GM18519 (cell line): Measurements from ENCODE around the gene SKIC8.

ENCODE experiments used
- ATAC-seq: cut with Tn5 transposase; IDR thresholded peaks from one replicate; pipeline ENCODE4 v1.9.1; 2021; ENCODE audit warnings: mild to moderate bottlenecking, moderate library complexity; ENCODE audit not compliant: unreplicated experiment, low FRiP score

Gene SKIC8

DNA sequence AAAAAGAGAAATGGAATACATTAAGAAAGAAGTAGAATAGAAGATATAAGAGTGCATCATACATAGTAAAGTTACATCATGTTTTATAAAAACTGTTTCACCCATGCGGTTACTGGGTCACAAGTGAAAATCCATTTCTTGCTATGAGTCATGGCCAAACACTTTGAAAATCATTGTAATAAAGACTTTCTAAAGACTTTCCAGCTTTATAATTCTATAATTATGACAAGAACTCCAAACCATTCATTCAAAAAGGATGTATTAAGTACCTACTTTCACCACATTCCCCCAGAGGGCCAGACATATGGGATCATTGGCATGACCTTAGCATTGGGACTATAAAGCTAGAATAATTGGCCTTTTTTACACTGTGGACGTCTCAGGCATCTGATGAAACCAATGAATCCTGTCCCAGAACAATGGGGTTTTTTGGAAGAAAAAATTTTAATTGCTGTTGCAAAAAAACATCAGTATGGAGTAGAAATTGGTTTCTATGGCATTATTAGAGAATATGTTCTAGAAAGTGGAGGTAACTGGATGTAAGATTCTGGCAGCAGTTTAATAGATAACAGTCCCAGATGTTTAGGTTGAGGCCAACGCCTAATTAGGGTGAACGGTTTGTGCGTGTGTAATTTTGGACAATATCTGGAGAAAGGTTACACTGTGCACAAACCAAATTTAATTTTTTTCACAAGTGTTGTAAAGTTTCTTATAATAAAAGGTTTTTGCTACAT is 3.3 kb upstream of the SKIC8 start:
- ATAC-seq: no peak

GRCh38 chr15:78301828-78302227 is 2.4 kb upstream of the SKIC8 start:
- ATAC-seq: no peak

GRCh38 chr15:78301326-78301725 is 1.9 kb upstream of the SKIC8 start:
- no peak for ATAC-seq

DNA sequence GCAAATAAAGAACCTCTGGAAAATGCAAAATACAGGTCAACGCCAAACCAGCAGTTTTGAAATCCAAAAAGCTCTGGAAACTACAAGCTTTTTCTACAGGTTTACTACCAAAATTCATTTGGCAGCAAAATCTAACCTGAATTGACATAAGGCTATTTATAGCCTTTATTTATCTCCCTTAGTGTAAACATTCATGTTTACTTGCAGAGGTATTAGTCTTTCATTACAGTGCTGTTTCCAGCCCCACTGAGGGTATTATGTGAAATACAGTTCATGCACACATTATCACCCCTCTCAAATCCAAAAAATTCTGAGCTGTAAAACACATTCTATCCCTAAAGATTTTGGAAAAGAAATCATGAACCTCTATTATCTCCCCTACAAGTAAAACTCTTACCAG is 7.2 kb downstream of the SKIC8 start:
- ATAC-seq: no peak

GRCh38 chr15:78291698-78292097 is 7.7 kb downstream of the SKIC8 start:
- ATAC-seq: no peak

DNA sequence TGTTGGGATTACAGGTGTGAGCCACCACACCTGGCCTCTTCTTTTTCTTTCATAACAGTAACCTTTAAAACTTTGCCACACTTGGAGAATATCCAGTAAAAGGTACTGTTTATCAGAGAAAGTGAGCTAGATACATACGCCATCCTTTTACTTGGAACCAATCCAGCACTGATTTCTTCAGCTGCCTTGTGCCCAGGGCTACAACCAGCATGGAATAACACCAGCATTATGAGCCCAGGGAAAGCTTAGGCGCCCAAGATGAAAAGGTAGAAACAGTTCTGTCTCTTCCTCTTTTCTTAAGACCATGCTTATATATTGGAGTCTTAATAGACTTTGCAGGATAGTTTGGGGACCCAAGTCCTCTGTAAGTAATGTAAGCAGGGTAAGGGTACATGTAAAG is 8.4 kb downstream of the SKIC8 start:
- ATAC-seq: no peak

- ATAC-seq: no peak
These were observed 9.2 kb downstream of the SKIC8 start for GRCh38 chr15:78290222-78290621.

- no peak for ATAC-seq
These were observed 14.7 kb downstream of the SKIC8 start for GRCh38 chr15:78284758-78285157.

GRCh38 chr15:78282324-78282723 is 17.1 kb downstream of the SKIC8 start:
- ATAC-seq: no peak

GRCh38 chr15:78280319-78281072 is 18.9 kb downstream of the SKIC8 start:
- no peak for ATAC-seq

- ATAC-seq: no peak
These were observed 23.1 kb downstream of the SKIC8 start for GRCh38 chr15:78276064-78276943.

DNA sequence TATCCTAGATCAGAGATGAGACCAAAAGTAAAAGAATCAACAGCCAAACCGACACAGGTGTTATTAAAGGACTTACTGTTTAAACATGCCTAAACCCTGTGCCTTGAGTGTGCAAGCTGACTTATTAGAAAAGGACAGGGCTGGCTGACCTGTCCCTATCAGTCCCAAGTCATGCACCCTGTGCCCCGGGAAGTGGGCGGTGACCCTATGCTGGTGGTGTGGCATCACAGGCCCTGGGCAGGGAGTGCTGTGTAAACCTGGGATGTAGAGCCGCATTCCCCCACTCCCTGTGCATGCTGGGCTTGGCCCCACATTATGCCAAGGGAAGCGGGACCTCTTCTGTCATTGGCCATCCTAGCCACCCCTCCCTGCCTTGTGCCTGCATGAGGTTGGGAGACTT is 24.4 kb downstream of the SKIC8 start:
- ATAC-seq: no peak

DNA sequence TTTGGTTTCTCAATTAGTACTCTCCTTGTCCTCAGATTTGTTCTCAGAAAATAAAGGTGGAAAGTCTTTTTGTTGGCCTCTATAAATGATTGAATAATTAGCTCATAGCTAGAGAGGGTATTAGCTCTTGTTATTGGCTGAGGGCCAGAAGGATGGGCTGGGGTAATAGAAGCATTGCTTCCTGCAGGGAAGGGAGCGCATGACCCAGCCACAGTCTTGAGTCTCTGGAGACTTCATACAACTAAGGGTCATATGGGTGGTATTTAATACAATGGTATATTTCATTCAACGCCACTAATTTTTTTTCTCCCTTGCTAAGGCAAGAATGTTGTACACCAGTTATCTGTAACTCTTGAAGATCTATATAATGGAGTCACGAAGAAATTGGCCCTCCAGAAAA is 26.6 kb downstream of the SKIC8 start:
- ATAC-seq: no peak

- no peak for ATAC-seq
These were observed 27.1 kb downstream of the SKIC8 start for GRCh38 chr15:78272316-78272715.

DNA sequence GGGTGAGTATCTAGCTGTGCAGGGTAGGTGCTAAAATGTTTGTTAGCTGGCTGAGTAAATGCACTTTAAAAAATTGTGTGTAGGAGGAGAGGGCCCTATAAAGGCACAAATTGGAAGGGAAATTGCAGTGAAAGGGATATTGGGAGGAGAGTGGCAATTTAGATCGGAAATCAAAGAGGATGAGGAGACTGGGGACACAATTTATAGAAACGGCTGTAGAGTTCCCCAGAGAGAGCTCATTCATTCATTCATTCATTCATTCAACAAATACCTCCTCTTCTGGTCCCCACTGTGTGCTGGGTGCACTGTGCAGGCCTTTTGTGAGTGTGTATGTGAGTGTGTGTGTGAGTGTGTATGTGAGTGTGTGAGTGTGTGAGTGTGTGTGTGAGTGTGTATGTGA is 32.6 kb downstream of the SKIC8 start:
- ATAC-seq: no peak

DNA sequence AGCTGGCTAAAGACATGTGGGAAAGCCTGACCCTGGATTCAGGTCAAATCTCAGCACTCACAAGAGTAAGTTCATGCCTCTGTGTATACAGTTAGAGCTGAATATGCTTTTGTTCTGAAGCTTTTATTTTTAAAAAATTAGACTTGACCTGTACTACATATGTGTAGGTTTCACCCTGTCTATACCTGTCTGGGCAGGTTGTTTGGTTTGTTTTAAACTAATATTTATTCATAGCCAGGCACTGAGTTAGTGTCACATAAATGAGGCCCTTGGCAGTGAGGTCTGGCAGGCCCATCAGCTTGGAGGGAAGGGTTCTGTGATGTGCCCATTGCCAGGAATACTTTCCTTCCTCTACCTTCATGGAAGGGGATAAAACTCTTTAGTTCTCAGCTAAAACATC is 33.2 kb downstream of the SKIC8 start:
- ATAC-seq: no peak

DNA sequence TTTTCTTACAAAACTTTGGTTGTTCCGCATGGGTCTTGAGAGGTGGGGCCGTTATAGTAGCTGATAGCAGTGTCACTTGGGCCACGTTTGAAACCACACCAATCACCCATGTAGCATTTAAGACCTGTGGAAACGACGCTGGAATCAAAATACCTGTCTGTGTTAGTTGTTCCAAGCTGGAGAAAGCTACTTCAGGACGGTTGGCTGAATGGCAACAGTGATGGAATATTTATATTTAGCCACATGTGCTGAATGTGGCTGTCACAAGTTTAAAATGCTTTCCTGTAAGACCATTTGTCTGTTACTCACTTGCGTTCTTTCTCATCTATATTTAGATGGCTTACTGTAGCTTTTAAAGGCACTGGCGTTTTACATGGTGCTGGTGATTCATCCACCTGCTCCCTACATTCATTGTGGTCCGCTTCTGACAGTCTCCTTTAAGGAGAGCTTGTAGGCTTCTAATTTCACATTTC is 33.6 kb downstream of the SKIC8 start:
- ATAC-seq: no peak

DNA sequence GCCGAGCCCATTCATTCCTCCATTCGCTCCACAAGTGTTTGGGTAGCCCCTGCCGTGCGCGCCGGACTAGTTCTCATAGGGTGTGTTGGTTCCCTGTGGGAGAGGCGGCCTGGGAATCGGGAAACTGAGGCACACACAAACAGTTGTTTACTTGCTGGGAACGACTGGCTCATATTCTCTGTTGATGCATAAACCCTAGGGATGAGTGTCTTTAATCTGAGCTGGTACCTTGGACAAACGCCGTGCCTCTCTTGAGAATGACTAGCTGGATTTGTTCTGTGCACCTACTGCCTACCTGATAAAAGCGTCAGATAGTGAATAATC is 34.3 kb downstream of the SKIC8 start:
- ATAC-seq: no peak

DNA sequence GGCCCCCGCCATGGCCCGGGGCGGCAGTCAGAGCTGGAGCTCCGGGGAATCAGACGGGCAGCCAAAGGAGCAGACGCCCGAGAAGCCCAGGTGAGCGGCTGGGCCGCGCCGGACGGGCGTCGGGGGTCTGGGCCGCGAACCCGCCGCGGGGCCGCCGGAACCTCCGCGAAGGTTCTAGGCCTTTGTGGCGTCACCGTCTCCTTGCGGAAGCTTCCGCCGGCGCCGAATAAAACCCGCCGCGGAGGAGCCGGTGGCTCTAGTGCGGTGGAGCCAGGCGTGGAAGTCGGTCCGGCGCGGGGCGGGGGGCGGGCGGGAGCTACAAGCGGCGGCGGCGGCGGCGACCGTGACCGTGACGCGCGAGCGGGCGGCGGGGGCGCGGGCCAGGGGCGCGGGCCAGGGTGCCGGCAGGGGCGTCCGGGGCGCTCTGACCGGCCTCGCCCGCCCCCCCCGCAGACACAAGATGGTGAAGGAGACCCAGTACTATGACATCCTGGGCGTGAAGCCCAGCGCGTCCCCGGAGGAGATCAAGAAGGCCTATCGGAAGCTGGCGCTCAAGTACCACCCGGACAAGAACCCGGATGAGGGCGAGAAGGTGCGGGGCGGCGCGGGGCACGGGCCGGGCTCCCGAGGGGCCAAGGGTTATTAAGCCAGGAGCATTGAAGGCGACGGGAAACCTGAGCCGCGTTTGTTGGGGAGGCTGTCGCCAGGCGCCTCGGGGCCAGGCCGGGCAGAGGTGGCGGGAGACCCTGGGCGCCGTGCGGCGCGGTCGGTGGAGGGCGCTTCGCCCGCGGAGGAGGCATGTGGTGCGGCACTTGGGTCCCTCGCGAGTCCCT is 34.9 kb downstream of the SKIC8 start, which contains the start of gene DNAJA4:
Gene DNAJA4, plus strand, starts transcription at position 259 of the 833 bp plus-strand sequence. Its CDS starts 202 bp downstream, at position 461.
- ATAC-seq: no peak

DNA sequence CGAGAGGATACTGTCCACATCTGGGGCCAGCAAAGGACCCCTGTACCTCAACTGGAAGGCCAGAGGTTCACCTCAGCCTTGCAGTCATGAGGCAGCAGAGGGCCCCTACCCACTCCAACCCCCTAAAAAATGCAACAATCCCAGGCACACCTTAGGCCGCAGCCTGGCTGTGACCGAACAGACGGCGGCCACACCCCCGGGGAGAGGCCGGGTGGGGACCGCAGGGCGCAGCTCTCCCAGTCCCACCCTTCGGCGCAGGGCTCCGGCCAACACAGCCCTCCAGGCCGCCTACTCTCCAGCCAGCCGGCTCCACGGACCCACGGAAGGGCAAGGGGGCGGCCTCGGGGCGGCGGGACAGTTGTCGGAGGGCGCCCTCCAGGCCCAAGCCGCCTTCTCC is 35.5 kb downstream of the SKIC8 start:
- no peak for ATAC-seq
